Hepatocyte (in vitro differentiated cells): Measurements from ENCODE around the gene CIT. TPM values are rescaled to one million over a fixed set of nuclear protein-coding genes. Genes with fewer than 3 reads are reported as not detected.

Source experiments
- DNase-seq: peaks from one replicate; pipeline ENCODE4 v3.0.0-alpha.2; 2016; ENCODE audit warnings: low spot score
- H2AFZ ChIP-seq: fragments of 200-600 bp; sonication (generic); 2 replicates; pipeline ENCODE4 v1.6.0; 2016; ENCODE audit warnings: antibody characterized with exemption, mild to moderate bottlenecking
- H3K27ac ChIP-seq: fragments of 200-600 bp; sonication (generic); 2 replicates; pipeline ENCODE4 v1.5.1; 2016; ENCODE audit warnings: mild to moderate bottlenecking
- H3K27me3 ChIP-seq: fragments of 200-600 bp; sonication (generic); 2 replicates; pipeline ENCODE4 v1.6.1; 2016
- H3K36me3 ChIP-seq: fragments of 200-600 bp; sonication (generic); replicated peaks from 2 replicates; pipeline ENCODE4 v1.5.1; 2016; ENCODE audit warnings: low read depth; ENCODE audit not compliant: insufficient read depth
- H3K4me1 ChIP-seq: fragments of 200-600 bp; sonication (generic); 2 replicates; pipeline ENCODE4 v1.5.1; 2016; ENCODE audit warnings: mild to moderate bottlenecking, moderate library complexity; ENCODE audit not compliant: insufficient read depth
- H3K4me2 ChIP-seq: fragments of 200-600 bp; sonication (generic); 2 replicates; pipeline ENCODE4 v1.6.0; 2016
- H3K4me3 ChIP-seq: fragments of 200-600 bp; sonication (generic); 2 replicates; pipeline ENCODE4 v1.5.1; 2016; ENCODE audit warnings: mild to moderate bottlenecking
- H3K79me2 ChIP-seq: fragments of 200-600 bp; sonication (generic); 2 replicates; pipeline ENCODE4 v1.6.0; 2017; ENCODE audit warnings: mild to moderate bottlenecking
- H3K9me2 ChIP-seq: fragments of 200-600 bp; sonication (generic); replicated peaks from 2 replicates; pipeline ENCODE4 v1.6.0; 2017; ENCODE audit warnings: mild to moderate bottlenecking; ENCODE audit not compliant: insufficient read depth
- H3K9me3 ChIP-seq: fragments of 200-600 bp; sonication (generic); 2 replicates; pipeline ENCODE4 v1.5.1; 2016; ENCODE audit warnings: low read depth, mild to moderate bottlenecking
- H4K20me1 ChIP-seq: fragments of 200-600 bp; sonication (generic); 2 replicates; pipeline ENCODE4 v1.6.0; 2016; ENCODE audit warnings: mild to moderate bottlenecking; ENCODE audit not compliant: insufficient read depth, poor library complexity, severe bottlenecking
- CTCF ChIP-seq: fragments of 200-600 bp; sonication (generic); IDR thresholded peaks from 2 replicates; pipeline ENCODE4 v1.5.1; 2016; ENCODE audit warnings: antibody characterized with exemption, mild to moderate bottlenecking; ENCODE audit not compliant: poor library complexity
- EZH2 ChIP-seq: fragments of 200-600 bp; sonication (generic); IDR thresholded peaks from 2 replicates; pipeline ENCODE4 v1.6.1; 2016; ENCODE audit warnings: antibody characterized with exemption, mild to moderate bottlenecking, borderline replicate concordance
- EZH2phosphoT487 ChIP-seq: fragments of 200-600 bp; sonication (generic); IDR thresholded peaks from one replicate; pipeline ENCODE4 v1.6.1; 2018; ENCODE audit warnings: antibody characterized with exemption, mild to moderate bottlenecking, low read depth, moderate library complexity; ENCODE audit not compliant: unreplicated experiment, severe bottlenecking
- WGBS: methylation state at CpG from one replicate; pipeline ENCODE4 v1.1.6; 2016; ENCODE audit warnings: low lambda C conversion rate; ENCODE audit errors: missing lambda C conversion rate; 5-methylcytosine and 5-hydroxymethylcytosine counted together
- polyA plus RNA-seq: library from polyadenylated mRNA; unstranded; fragments of >200 nt; fragmentation: Nextera tagmentation; extraction: Ambion mirVana; gene quantifications from 2 replicates; pipeline ENCODE4 v1.2.1, GENCODE V29; 2016
- total RNA-seq: library from RNA; depleted of rRNA; stranded (reverse); fragments of >200 nt; gene quantifications from 2 replicates; pipeline ENCODE4 v1.2.3, GENCODE V29; 2014

CIT gene
- total and polyA plus RNA-seq, 2 experiments from 2014 or later: 3.6 to 3.9 TPM

GRCh38 chr12:119915894-119916510 lies 38.9 kb upstream of the CIT start:
- Histone ChIP-seq H3K36me3 (no peaks in the 10 kb centered on the region), H3K79me2 (no peaks in the 10 kb centered on the region), H3K9me3 (no peaks in the 10 kb centered on the region), H4K20me1 (no peaks in the 10 kb centered on the region), H3K4me3 (no peak overlapping the region), H3K4me1 (no peaks in the 10 kb centered on the region), H3K9me2 (no peaks in the 10 kb centered on the region), H2AFZ (no peak overlapping the region), H3K27ac (no peak overlapping the region), H3K4me2 (no peak overlapping the region), H3K27me3 (no peaks in the 10 kb centered on the region)
- DNase-seq: no peak
- 85% methylated on average over 13 of the region's 13 CpGs for WGBS
- TF ChIP-seq EZH2phosphoT487: no peak
- no peak for TF ChIP-seq CTCF
- no peak for TF ChIP-seq EZH2

DNA sequence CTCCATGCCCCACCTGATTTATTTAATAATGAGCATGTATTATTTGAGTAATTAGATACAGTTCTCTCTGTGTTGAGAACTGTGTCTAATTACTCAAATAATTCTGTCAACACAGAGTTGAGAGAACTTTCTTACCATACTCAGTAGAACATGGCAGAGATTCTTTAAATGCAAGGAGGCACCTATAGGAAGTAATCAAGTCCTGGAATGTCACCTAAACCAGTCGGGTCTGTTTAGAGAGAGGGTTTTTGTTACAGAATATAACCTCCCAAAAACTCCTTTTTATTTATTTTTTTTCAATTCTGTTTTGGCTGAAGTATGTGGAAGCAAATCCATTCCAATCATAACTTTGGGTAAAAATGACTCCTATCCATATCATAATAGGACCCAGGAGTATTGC lies 37.5 kb upstream of the CIT start:
- Histone ChIP-seq H3K4me3 (no peak overlapping the region), H3K9me2 (no peaks in the 10 kb centered on the region), H3K36me3 (no peaks in the 10 kb centered on the region), H3K27me3 (no peaks in the 10 kb centered on the region), H3K27ac (no peak overlapping the region), H3K4me2 (no peak overlapping the region), H3K79me2 (no peaks in the 10 kb centered on the region), H3K4me1 (no peaks in the 10 kb centered on the region), H3K9me3 (no peaks in the 10 kb centered on the region), H2AFZ (no peak overlapping the region), H4K20me1 (no peaks in the 10 kb centered on the region)
- no peak for DNase-seq
- WGBS: 38% methylated on average over 1 of the region's 1 CpG
- TF ChIP-seq EZH2phosphoT487 (no peak), EZH2 (no peak), CTCF (no peak)

DNA sequence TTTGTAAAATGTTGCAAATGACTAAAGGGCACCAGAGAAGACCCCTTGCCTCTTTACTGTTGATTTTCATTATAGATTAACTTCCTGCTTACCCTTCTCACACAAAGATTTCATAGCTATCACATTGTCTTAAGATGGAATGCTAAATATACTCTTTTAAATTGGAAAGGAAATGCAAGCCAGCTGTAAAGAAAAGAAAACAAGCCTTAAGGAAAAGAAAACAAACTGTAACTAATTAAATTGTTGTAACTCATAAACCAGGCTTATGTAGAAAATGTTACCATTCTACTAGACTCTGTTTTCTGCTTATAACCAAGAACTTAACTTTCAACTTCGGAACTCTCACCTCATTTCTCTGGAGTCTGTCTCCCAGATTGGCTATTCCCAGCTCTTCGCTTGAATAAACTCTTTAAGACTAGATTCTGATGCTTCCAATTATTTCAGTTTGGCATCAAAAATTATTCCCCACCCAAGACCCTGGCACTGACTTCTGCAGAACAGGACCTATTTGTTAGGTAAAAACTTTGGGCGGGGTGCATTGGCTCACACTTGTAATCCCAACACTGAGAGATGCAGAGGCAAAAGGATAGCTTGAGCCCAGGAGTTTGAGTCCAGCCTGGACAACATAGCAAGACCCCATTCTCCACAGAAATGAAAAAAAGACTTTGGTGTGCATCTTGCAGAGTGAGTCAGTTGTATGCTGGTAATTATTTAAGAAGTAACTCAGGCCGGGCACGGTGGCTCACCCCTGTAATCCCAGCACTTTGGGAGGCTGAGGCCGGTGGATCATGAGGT lies 36.6 kb upstream of the CIT start:
- Histone ChIP-seq H3K4me3 (no peak overlapping the region), H3K9me2 (no peaks in the 10 kb centered on the region), H3K36me3 (no peaks in the 10 kb centered on the region), H3K4me1 (no peaks in the 10 kb centered on the region), H3K79me2 (no peaks in the 10 kb centered on the region), H3K4me2 (no peak overlapping the region), H3K9me3 (no peaks in the 10 kb centered on the region), H3K27ac (no peak overlapping the region), H2AFZ (no peak overlapping the region), H4K20me1 (no peaks in the 10 kb centered on the region), H3K27me3 (no peaks in the 10 kb centered on the region)
- TF ChIP-seq EZH2phosphoT487 (no peak), CTCF (no peak), EZH2 (no peak)
- DNase-seq: no peak
- WGBS: 94% methylated on average over 6 of the region's 6 CpGs
